Mesenchymal stem cell (in vitro differentiated cells and primary cell): ENCODE data around the gene EGFL8.
"Not testable (repeated sequence)": the region's sequence is repeated elsewhere in the genome, so short reads cannot be mapped to it uniquely, and the experiment has no call there.

Source experiments
- DNase-seq: peaks from one replicate; pipeline ENCODE4 v3.0.0-alpha.2; 2013
- H2AFZ ChIP-seq: one replicate; pipeline ENCODE4 v1.6.1; 2013; ENCODE audit warnings: low read depth, mild to moderate bottlenecking, control low read depth, inconsistent platforms, low read length, moderate library complexity
- H2AK5ac ChIP-seq: 2 replicates; pipeline ENCODE4 v1.6.1; 2013; ENCODE audit warnings: low read length, moderate library complexity, mild to moderate bottlenecking, inconsistent platforms; ENCODE audit not compliant: severe bottlenecking
- H2BK120ac ChIP-seq: one replicate; pipeline ENCODE4 v1.6.1; 2013; ENCODE audit warnings: low read depth, mild to moderate bottlenecking, inconsistent platforms, low read length, moderate library complexity
- H2BK12ac ChIP-seq, 2 experiments: one replicate each; pipeline ENCODE4 v1.6.1; 2013; ENCODE audit warnings: inconsistent platforms in 2 of 2, low read length in 2 of 2, mild to moderate bottlenecking in 2 of 2, moderate library complexity in 2 of 2, control low read depth in 1 of 2
- H2BK15ac ChIP-seq: one replicate; pipeline ENCODE4 v1.6.1; 2013; ENCODE audit warnings: mild to moderate bottlenecking, low read depth, inconsistent platforms; ENCODE audit not compliant: poor library complexity, severe bottlenecking
- H2BK5ac ChIP-seq: 2 replicates; pipeline ENCODE4 v1.6.1; 2013; ENCODE audit warnings: low read depth, mild to moderate bottlenecking, low read length, control low read depth, inconsistent platforms; ENCODE audit not compliant: poor library complexity, severe bottlenecking
- H3K14ac ChIP-seq, 2 experiments: one replicate each; pipeline ENCODE4 v1.6.1; 2013; ENCODE audit warnings: inconsistent platforms in 2 of 2, low read length in 2 of 2, control low read depth in 1 of 2, mild to moderate bottlenecking in 1 of 2, moderate library complexity in 1 of 2
- H3K18ac ChIP-seq, 2 experiments: one replicate each; pipeline ENCODE4 v1.6.1; 2013; ENCODE audit warnings: inconsistent platforms in 2 of 2, low read length in 2 of 2, control low read depth in 1 of 2, low read depth in 1 of 2, mild to moderate bottlenecking in 1 of 2
- H3K23ac ChIP-seq, 2 experiments: one replicate each; pipeline ENCODE4 v1.6.1; 2013; ENCODE audit warnings: inconsistent platforms in 2 of 2, low read length in 2 of 2, mild to moderate bottlenecking in 2 of 2, moderate library complexity in 2 of 2, control low read depth in 1 of 2
- H3K27ac ChIP-seq: 2 replicates; pipeline ENCODE4 v1.5.1; 2013; ENCODE audit warnings: mild to moderate bottlenecking, moderate library complexity, low read length, control low read depth, inconsistent platforms; ENCODE audit not compliant: poor library complexity, severe bottlenecking
- H3K27me3 ChIP-seq, 2 experiments: 2 replicates each; pipeline versions ENCODE4 v1.6.1 to v1.7.0; 2013; ENCODE audit warnings: low read length in 2 of 2, mild to moderate bottlenecking in 2 of 2, moderate library complexity in 2 of 2, control low read depth in 1 of 2, inconsistent platforms in 1 of 2; ENCODE audit not compliant: control insufficient read depth in 1 of 2, insufficient read depth in 1 of 2
- H3K36me3 ChIP-seq, 2 experiments: 2 replicates each; pipeline versions ENCODE4 v1.6.1 to v1.7.0; 2013; ENCODE audit warnings: low read length in 2 of 2, control low read depth in 1 of 2, inconsistent platforms in 1 of 2, low read depth in 1 of 2, mild to moderate bottlenecking in 1 of 2; ENCODE audit not compliant: insufficient read depth in 2 of 2, control insufficient read depth in 1 of 2
- H3K4ac ChIP-seq, 2 experiments: one replicate each; pipeline ENCODE4 v1.6.1; 2013; ENCODE audit warnings: inconsistent platforms in 2 of 2, low read length in 2 of 2, mild to moderate bottlenecking in 2 of 2, moderate library complexity in 2 of 2, control low read depth in 1 of 2, low read depth in 1 of 2
- H3K4me1 ChIP-seq: 2 replicates; pipeline ENCODE4 v1.6.1; 2013; ENCODE audit warnings: low read depth, low read length, control low read depth; ENCODE audit not compliant: control insufficient read depth, insufficient read depth
- H3K4me2 ChIP-seq: 2 replicates; pipeline ENCODE4 v1.6.1; 2013; ENCODE audit warnings: low read length, mild to moderate bottlenecking, inconsistent platforms; ENCODE audit not compliant: poor library complexity, severe bottlenecking
- H3K4me3 ChIP-seq, 2 experiments: 2 replicates each; pipeline versions ENCODE4 v1.5.1 to v1.7.0; 2013; ENCODE audit warnings: low read length in 2 of 2, mild to moderate bottlenecking in 2 of 2, control low read depth in 1 of 2, low read depth in 1 of 2; ENCODE audit not compliant: insufficient read depth in 1 of 2
- H3K79me1 ChIP-seq: replicated peaks from 2 replicates; pipeline ENCODE4 v1.6.1; 2013; ENCODE audit warnings: mild to moderate bottlenecking, control low read depth, low read length, inconsistent platforms; ENCODE audit not compliant: poor library complexity, severe bottlenecking
- H3K9ac ChIP-seq: 2 replicates; pipeline ENCODE4 v1.7.0; 2013; ENCODE audit warnings: mild to moderate bottlenecking, low read length, moderate library complexity
- H3K9me3 ChIP-seq: 2 replicates; pipeline ENCODE4 v1.7.0; 2013; ENCODE audit warnings: mild to moderate bottlenecking, low read length; ENCODE audit not compliant: control insufficient read depth
- H4K8ac ChIP-seq: one replicate; pipeline ENCODE4 v1.6.1; 2013; ENCODE audit warnings: inconsistent platforms, mild to moderate bottlenecking, low read length, moderate library complexity
- H4K91ac ChIP-seq: one replicate; pipeline ENCODE4 v1.6.1; 2013; ENCODE audit warnings: mild to moderate bottlenecking, low read length, inconsistent platforms
- WGBS: methylation state at CpG from one replicate; pipeline ENCODE4 v1.1.7; 2013; ENCODE audit warnings: mixed read lengths; 5-methylcytosine and 5-hydroxymethylcytosine counted together

Gene EGFL8

GRCh38 chr6:32183030-32183429 lies 18.6 kb downstream of the EGFL8 start:
- 97% methylated on average over 3 of the region's 3 CpGs for WGBS
- Histone ChIP-seq H3K9ac (peak overlapping the region; percentile 36), H2BK5ac (no peak overlapping the region), H3K36me3 (peaks cover 64 to 67% of the 10 kb centered on the region in 2 experiments), H3K23ac (no peak overlapping the region), H2BK12ac (no peak overlapping the region), H3K27ac (no peak overlapping the region), H3K18ac (no peak overlapping the region), H3K79me1 (peaks cover 37% of the 10 kb centered on the region), H2BK15ac (no peak overlapping the region), H3K4me1 (peaks cover 21% of the 10 kb centered on the region), H2AFZ (no peak overlapping the region), H4K91ac (no peak overlapping the region), H3K4me3 (no peak overlapping the region), H3K14ac (no peak overlapping the region), H3K4ac (no peak overlapping the region), H3K9me3 (no peaks in the 10 kb centered on the region), H3K27me3 (no peaks in the 10 kb centered on the region), H2AK5ac (no peak overlapping the region), H3K4me2 (no peak overlapping the region), H2BK120ac (no peak overlapping the region), H4K8ac (no peak overlapping the region)
- no peak for DNase-seq

- Histone ChIP-seq H3K36me3 (peaks cover 67 to 68% of the 10 kb centered on the region in 2 experiments), H3K4ac (no peak overlapping the region), H2BK120ac (no peak overlapping the region), H3K9ac (peak overlapping the region; percentile 36), H4K91ac (no peak overlapping the region), H3K27me3 (no peaks in the 10 kb centered on the region), H3K4me2 (no peak overlapping the region), H3K23ac (no peak overlapping the region), H3K27ac (no peak overlapping the region), H2BK12ac (no peak overlapping the region), H3K79me1 (peaks cover 36% of the 10 kb centered on the region), H3K14ac (no peak overlapping the region), H3K18ac (no peak overlapping the region), H3K4me1 (peaks cover 25% of the 10 kb centered on the region), H2AK5ac (no peak overlapping the region), H2BK5ac (no peak overlapping the region), H2BK15ac (no peak overlapping the region), H4K8ac (no peak overlapping the region), H2AFZ (no peak overlapping the region), H3K9me3 (no peaks in the 10 kb centered on the region), H3K4me3 (no peak overlapping the region)
- 95% methylated on average over 15 of the region's 15 CpGs for WGBS
- no peak for DNase-seq
These were observed 19.2 kb downstream of the EGFL8 start for GRCh38 chr6:32183483-32184083.

- H4K91ac ChIP-seq, result no peak within 1 kb of the TSS
- no peak within 1 kb of the TSS for H3K23ac ChIP-seq
- H3K4me2 ChIP-seq, result no peak within 1 kb of the TSS
- H3K27ac ChIP-seq, result no peak within 1 kb of the TSS
- H3K14ac ChIP-seq, result no peak within 1 kb of the TSS
- peaks cover 67 to 68% of the 10 kb centered on the region in 2 experiments for H3K36me3 ChIP-seq
- H2AK5ac ChIP-seq, result no peak within 1 kb of the TSS
- H2BK120ac ChIP-seq, result no peak within 1 kb of the TSS
- H2BK12ac ChIP-seq, result no peak within 1 kb of the TSS
- peaks cover 25% of the 10 kb centered on the region for H3K4me1 ChIP-seq
- H4K8ac ChIP-seq, result no peak within 1 kb of the TSS
- H3K4me3 ChIP-seq, result no peak within 1 kb of the TSS
- WGBS, result 96% methylated on average over 5 of the region's 6 CpGs
- H3K9me3 ChIP-seq, result no peaks in the 10 kb centered on the region
- H3K79me1 ChIP-seq, result peaks cover 33% of the 10 kb centered on the region
- peak within 1 kb of the TSS; percentile 61 for H3K9ac ChIP-seq
- no peak for DNase-seq
- H2AFZ ChIP-seq, result no peak within 1 kb of the TSS
- H3K18ac ChIP-seq, result no peak within 1 kb of the TSS
- no peak within 1 kb of the TSS for H2BK5ac ChIP-seq
- no peaks in the 10 kb centered on the region for H3K27me3 ChIP-seq
- H2BK15ac ChIP-seq, result no peak within 1 kb of the TSS
- H3K4ac ChIP-seq, result no peak within 1 kb of the TSS
These were observed 19.8 kb downstream of the EGFL8 start, which contains the start of gene AGER for GRCh38 chr6:32184084-32184640. Gene AGER (minus strand): TSS chr6:32184253. CDS start chr6:32184222, 31 bp downstream.

GRCh38 chr6:32185681-32186131 lies 21.3 kb downstream of the EGFL8 start:
- not testable (repeated sequence) for H3K27ac ChIP-seq, H3K4me2 ChIP-seq, H4K91ac ChIP-seq, H2AFZ ChIP-seq, H3K27me3 ChIP-seq, H3K4me3 ChIP-seq, H2BK120ac ChIP-seq, H3K4ac ChIP-seq, H3K23ac ChIP-seq, H2BK5ac ChIP-seq, H2BK15ac ChIP-seq, H3K18ac ChIP-seq, H2BK12ac ChIP-seq, H4K8ac ChIP-seq, H2AK5ac ChIP-seq, H3K9me3 ChIP-seq, H3K14ac ChIP-seq
- H3K9ac ChIP-seq, result peak overlapping the region; percentile 61
- H3K4me1 ChIP-seq, result peaks cover 22% of the 10 kb centered on the region
- peaks cover 59 to 60% of the 10 kb centered on the region in 2 experiments for H3K36me3 ChIP-seq
- DNase-seq, result peak; percentile 95
- peaks cover 27% of the 10 kb centered on the region for H3K79me1 ChIP-seq
- WGBS, result 25% methylated on average over 11 of the region's 11 CpGs
